Measurements from ENCODE around the gene B3GNT2.
"Not testable (repeated sequence)": the region's sequence is repeated elsewhere in the genome, so short reads cannot be mapped to it uniquely, and the experiment has no call there.

The B3GNT2 gene, protein sequence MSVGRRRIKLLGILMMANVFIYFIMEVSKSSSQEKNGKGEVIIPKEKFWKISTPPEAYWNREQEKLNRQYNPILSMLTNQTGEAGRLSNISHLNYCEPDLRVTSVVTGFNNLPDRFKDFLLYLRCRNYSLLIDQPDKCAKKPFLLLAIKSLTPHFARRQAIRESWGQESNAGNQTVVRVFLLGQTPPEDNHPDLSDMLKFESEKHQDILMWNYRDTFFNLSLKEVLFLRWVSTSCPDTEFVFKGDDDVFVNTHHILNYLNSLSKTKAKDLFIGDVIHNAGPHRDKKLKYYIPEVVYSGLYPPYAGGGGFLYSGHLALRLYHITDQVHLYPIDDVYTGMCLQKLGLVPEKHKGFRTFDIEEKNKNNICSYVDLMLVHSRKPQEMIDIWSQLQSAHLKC

DNA sequence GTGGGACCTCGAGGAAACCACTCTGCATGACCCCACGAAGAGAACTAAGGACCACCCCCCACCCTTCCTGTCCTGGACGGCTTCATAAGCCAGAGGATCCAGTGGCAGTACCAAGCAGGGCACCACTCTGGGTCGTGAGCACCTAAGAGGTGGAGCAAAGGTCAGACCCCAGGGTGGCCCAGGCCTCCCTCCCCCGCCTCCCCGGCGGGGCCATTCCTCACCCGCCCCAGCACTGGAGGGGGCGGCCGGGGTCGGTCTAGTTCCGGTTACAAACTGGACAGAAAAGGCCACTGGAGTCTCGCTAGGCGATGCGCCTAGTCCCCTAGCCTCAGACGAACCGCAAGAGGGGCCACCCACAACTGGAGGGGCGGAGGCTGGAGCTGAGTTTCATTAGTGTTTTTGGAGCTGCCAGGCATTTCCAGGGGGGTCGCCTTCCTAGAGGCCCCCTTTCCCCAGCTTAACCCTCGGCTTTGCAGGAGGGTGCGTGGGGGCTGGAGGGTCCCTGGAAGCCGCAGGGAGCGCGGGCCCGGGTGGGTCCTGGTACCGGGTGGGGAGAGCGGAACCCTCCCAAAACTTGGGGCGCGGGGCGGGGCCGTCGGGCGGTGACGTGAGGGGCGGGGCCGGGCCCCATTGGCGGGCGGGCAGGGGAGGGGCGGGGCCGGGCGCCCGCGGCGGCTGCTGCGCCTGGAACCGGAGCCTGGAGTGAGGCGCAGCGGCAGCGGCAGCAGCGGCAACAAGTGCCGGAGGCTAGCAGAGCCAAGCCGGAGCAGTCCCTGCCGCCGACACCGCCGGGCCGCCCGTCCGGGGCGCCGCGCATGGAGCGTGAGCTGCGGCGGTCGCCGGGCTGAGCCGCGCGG is at the start of gene B3GNT2:
TSS of gene B3GNT2 (plus strand) at position 695 of the 857 bp plus-strand sequence. CDS start 26,106 bp downstream, outside the sequence.
- peak; percentile 73 for DNase-seq (ENCODE audit: low read depth)

DNA sequence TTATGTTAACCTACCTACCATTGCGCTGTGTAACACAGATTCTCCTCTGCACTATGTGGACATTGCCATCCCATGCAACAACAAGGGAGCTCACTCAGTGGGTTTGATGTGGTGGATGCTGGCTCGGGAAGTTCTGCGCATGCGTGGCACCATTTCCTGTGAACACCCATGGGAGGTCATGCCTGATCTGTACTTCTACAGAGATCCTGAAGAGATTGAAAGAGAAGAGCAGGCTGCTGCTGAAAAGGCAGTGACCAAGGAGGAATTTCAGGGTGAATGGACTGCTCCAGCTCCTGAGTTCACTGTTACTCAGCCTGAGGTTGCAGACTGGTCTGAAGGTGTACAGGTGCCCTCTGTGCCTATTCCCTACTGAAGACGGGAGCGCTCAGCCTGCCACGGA is 49.1 kb upstream of the B3GNT2 start:
- not testable (repeated sequence) for DNase-seq (ENCODE audit: low read depth)

DNA sequence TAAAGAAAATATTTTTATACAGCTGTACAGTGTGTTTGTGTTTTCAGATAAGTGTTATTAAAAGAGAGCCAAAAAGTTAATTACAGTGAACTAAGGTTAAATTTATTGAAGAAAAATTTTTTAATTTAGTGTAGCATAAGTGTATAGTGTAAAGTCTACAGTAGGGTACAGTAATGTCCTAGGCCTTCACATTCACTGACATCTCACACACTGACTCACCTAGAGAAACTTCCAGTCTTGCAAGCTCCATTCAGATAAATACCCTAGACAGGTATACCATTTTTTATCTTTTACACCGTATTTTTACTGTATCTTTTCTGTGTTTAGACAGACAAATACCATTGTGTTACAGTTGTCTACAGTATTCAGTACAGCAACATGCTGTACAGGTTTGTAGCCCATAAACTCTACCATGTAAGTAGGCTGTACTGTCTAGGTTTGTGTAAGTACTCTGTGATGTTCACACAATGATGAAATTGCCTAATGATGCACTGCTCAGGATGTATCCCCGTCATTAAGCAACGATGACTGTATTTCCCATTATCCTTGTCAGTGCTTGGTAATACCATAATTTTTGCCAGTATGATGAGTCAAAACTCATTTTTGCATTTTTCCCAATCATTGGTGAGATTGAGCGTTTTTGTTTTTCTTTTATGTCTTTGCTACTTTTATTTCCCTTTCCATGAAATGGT is 48.2 kb upstream of the B3GNT2 start:
- no peak for DNase-seq (ENCODE audit: low read depth)

DNA sequence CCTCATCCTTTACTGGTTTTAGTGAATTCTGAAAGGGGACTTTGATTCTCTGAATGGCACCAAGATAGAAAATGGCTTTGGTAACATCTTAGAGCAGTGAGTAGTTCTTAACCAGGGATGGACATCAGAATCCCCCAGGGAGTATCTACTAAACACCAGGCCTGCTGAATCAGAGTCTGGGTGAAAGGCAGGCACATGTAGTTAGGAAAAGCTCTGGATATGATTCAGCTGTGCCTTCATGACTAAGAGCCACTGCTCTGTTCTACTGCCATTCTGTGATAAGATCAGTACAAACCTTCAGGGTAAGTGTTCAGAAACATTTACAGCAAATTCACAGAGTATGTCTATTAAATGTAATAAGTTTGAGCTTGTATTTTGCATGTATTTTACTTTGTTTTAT is 46.2 kb upstream of the B3GNT2 start:
- DNase-seq (ENCODE audit: low read depth), result no peak

DNA sequence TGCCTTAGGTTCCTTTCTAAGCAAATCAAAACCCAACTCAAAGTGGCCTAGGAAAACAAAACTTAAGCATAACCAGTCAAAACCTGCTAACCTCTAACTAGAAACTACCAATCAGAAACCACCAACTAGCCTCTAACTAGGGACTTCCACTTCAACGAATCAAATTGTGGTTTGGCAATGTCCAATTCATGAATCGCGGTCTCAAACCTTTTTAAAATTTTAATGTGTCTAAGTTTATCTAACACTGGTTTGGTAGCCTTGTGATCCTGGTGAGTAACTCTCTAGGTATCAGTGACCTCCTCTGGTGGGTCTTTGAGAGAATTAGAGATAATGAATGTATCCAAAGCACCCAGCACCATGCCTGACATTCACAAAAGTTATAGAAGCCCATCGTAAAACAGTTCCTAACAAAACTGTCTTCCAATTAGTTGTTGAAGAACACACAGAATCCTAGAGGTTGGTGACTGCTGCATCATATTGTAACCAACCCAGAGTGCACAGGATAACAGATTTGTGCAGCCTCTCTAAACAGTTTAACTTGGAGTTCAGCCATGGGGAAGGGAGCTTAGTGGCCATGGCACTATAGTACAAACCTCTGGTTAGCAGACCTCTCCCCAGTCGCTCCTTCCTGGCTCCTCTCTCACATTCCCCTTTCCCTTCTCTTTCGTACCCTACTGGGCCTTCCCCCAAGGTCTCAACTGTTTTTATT is 45.2 kb upstream of the B3GNT2 start:
- DNase-seq (ENCODE audit: low read depth), result no peak

DNA sequence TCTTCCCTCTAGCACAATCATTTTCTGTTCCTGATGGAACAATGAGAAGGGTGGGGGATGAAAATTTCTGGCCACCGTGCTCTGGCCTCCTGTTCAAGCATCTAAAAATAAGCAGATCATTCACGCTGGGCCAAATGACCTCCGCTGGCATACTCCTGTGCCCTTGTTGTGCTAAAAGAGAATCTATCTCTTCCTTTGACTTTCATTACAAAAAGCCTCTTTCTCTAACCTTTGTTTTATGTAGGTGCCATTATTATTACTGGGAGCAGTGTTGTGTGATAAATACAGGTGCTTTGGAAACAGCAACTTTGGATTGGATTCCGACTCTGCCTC is 44.6 kb upstream of the B3GNT2 start:
- DNase-seq (ENCODE audit: low read depth), result no peak

DNA sequence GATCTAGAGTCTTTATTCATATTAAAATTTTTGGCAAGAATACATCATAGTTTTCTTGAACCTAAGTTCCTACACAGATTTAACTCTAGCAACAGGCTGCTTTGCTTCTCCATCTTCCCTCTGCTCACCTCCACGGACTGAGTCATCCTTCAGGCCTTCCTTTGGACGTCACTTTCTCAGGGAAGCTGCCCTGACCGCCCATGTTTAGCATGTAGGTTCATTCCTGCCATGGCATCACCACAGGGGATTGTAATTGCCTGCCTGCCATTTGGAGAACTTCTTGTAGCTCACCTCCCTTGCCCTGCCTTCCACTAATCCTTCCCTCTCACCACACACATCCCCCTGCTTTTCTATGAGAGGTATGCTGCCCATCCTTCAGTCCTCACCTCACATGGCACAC is 43.9 kb upstream of the B3GNT2 start:
- no peak for DNase-seq (ENCODE audit: low read depth)

DNA sequence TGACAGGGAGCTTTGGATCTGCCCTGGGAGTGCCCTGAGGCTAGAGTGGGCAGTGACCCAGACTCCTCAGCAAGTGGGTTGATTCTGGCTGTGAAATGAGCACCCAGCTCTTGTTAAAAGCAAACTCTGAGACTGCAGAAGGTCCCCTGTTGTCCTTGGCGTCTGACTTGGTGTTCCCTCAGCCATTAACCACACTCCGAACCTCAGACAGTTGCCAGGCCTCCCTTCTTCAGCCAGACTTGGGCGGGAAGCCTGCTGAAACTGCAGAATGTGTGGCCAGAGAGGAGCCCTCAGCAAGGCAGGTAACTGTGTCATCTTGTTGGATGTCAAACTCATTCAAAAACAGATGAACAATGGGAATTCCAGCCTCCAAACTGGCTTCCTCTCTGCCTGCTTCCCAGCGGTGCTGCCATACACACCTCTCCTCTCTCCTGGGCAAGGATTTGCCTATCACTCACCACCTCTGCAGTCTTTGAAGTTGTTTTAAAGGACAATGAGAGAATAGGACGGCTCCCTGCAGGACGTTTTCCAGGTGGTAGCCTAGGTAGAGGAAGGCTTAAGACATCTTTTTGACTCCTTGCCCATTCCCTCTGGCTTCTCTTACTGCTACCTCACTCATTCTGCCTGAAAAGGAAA is 38.9 kb upstream of the B3GNT2 start:
- no peak for DNase-seq (ENCODE audit: low read depth)

DNA sequence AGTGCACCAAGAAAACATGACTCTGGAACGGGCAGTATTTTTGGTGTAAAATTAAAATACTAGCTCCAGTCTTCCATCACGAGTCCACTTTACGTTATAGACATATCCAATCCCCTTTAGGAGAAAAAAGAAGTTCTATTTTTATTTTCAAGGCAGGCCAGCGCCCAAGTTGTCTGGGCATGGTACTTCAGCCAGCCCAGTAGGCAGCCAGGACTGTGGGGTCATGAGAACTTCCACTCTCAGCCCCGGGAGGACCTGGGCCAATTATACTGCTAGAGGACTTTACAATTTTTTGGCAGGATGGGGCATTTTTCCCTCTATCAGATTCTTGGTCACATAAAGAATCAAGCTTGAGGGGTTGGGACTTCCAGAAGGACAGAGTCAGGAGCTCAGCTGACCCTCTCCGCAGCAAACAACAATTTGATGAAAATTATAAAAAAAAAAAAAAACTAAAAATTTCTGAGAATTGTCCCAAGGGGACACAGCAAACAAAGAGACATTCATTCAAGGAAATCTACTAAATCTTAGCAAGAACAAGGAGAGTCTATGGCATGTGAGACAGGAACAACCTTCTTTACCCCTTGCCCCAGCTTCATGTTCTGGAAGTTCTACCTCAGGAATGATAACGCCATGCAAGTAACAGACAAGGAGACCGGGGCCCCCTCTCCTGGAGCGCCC is 37.3 kb upstream of the B3GNT2 start:
- no peak for DNase-seq (ENCODE audit: low read depth)

DNA sequence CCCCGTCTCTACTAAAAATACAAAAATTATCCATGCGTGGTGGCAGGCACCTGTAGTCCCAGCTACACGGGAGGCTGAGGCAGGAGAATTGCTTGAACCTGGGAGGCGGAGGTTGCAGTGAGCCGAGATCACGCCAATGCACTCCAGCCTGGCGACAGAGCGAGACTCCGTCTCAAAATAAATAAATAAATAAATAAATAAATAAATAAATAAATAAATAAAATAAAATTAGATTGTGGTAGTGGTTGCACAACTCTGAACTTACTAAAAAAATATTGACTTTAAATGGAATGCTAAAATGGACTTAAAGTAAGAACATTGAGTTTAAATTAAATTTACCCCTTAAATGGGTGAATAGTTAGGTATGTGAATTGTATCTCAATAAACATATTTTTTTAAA is 35.2 kb upstream of the B3GNT2 start:
- not testable (repeated sequence) for DNase-seq (ENCODE audit: low read depth)

DNA sequence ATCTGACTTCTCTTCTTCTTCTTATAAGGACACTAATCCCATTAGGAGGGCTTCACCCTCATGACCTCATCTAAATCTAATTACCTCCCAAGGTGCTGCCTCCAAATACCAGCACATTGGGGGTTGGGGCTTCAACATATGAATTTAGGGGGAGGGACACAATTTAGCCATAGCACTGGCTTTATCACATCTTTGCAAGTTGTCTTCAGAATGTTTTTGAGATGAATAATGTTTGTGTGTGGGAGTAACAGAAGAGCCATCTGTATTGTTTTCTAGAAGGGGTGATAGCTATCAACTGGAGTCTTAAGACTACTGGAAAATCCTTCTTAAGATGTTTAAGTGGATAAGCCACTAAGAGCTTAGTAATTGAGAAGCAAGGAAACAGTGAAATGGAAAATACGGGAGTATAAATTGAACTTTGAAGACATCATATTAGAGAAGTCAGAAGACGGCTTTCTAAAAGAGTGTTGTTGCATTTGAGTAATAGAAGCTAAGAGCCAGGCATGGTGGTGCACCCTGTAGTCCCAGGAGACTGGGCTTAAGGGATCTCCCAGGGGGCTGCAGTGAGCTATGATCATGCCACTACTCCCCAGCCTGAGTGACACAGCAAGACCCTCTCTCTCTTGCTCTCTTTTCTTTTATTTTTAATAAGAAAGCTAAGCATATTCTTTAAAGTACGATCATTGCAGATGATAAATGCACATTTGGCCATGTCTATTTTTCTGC is 32.6 kb upstream of the B3GNT2 start:
- no peak for DNase-seq (ENCODE audit: low read depth)

DNA sequence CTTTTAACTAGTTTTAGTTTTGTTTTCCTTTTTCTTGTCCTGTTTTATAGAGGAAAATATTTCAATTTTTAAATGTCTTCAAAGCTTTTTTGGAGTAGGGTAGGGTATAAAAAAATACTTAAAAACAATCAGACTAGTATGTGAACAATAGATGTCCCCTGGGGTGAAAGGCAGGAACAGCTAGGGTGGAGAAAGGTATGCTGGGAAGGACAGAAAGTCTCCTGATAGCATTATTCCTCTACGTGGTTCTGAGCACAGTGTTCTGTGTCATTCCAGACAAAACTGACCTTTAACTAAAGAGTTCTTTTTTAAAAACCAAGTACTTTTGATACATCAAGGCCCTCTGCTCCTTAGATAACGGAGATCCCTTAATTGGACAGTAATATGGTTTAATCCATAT is 32.1 kb upstream of the B3GNT2 start:
- no peak for DNase-seq (ENCODE audit: low read depth)

DNA sequence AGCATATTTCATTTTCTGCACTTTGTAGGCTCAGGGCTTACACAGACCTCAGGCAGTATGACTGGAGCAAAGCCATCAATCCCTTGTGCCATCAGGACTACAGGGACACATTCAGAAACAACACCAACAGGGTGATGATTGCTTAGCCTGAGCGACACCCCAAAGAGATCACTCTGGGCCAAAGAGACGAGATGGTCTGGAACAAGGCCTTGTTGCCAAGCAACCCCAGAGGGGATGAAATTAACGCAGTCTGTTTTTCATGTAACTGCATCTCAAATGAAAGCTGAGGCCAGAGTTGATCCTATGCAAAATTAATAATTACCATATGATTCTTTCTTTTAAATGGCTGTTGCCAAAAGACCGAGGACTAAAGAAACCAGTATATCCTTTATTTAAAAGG is 20.2 kb upstream of the B3GNT2 start:
- no peak for DNase-seq (ENCODE audit: low read depth)

DNA sequence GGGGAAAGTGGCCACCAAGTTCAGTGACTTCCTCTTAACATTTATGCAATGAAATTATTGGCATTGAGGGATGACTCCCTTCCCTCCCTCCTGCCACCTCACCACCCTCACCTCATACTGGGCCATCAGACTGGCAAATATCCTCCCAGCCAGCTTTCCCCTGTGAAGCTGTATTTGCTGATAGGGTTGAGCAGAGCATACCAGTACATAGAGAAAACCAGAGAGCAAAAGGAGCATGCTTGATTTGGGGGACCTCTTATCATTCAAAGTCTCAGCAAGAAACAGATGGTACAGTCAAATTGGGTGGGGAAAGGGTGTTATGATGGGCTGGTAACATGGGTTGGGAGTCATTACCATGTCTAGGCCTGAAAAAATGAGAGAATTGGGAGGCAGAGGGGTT is 19.1 kb upstream of the B3GNT2 start:
- DNase-seq (ENCODE audit: low read depth), result no peak

DNA sequence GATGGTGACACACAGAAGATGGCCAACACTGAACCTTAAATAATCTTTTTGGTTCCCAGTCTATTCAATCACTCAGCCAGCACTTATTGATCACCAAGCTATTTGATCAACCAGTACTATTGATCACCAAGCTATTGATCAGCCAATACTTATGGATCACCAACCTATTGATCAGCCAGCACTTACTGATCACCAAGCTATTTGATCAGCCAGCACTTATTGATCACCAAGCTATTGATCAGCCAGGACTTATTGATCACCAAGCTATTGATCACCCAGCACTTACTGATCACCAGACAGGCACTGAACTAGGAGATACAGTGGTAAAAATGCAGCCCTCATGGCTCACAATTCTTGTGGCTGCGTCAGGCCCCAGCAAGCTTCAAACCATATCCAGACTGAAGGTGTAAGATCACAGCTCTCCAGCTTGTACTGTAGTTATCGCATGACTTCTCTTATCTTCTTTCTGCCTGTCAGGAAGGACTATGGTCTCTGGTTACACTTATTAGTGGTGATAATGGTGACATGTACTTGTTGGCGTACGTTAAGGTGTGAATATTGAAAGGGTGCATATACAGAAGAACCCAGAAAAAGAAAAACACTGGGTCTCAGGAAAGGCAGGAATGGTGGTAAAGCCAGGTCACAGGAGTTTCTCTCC is 18.4 kb upstream of the B3GNT2 start:
- DNase-seq (ENCODE audit: low read depth), result no peak

DNA sequence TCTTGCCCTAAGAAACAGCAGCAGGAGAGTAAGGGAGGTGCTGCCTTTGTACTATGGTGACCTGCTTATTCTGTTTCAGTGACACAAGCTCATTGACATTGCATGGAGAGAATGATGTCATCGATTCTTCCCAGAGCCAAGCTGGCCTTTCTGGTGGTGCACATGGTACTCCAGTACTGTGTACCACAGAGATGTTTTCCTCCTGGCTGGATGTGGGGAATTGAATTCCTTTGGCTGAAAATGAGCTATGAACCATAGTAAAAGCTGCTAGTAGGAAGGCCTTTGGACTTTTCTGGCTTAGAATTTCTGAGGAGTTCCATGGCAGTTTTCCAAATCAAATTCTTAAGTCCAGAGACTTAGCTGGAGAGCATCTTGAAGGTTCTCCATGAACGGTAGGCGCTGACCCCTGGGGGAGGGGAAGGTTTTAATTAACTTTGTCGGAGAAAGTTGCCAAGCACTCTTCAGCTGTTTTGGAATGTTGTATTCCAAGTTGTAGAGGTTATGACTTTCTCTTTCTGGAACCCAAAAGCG is 17.1 kb upstream of the B3GNT2 start:
- DNase-seq (ENCODE audit: low read depth), result no peak

DNA sequence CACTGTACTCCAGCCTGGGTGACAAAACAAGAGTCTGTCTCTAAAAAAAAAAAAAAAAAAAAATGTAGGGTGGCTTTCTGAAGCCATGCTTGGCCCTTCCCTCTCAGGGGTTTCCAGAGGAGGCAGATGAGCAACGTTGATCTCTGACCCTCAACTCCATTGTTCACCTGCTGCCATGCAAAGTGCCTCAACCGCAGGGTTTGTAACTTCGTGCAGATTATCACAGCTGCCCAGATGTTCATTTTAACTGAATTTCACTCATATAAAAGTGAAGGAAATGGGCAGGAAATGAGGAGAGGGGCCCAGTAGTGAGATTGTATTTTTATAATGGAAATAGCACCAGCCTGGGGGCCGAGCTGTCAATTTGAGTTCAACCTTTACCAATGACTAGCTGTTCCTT is 14.9 kb upstream of the B3GNT2 start:
- DNase-seq (ENCODE audit: low read depth), result no peak

DNA sequence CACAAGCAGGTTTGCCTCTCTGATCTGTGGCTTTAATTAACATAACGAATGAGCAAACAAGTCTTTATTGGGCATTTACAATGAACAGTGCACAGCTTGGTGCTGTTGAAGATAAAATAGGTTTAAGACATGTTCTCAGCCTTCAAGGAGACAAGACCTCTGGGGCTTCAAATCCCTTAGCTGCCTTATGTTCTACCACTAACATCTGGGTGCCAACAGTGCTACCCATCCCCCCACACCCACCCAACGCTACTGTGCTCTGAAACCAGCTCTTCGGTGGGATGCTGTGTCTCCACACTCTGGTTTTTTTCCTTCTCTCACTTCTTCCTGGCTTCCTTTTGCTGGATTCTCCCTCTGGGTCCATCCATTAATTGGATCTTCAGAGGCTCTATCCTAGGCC is 14.1 kb upstream of the B3GNT2 start:
- no peak for DNase-seq (ENCODE audit: low read depth)

DNA sequence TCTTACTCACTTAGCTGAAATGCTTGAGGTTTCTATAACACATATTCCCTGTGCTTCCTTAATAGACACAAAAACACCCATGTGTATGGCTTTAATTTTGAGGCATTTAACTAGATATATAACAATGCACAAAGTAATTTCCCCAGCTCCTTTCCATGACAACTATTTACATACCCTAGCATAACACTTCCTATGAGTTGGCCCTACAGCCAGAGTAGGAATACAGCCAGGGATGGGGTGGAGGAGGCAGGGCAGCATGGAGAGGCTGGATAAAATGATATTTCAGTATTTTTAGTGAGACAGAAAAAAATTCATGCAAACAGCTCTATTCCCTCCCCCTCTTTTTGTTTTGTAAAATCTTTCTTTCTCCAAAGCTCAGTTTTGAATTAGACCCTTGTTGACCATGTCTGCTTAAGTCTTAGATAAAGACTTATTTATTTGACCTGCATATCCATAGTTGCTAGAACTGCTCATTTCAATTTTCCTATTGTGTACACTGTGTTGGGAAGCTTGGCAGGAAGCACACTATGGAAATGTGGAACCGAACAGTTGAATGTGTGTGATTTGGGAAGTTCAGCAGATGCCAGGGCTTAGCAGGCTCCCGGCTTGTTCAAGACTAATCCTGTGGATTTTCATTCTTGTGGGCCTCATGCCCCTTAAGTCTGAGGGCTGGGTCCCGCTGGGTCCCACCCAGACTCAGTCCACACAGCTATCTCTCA is 11.2 kb upstream of the B3GNT2 start:
- DNase-seq (ENCODE audit: low read depth), result no peak
